Suppressor macrophage treated with lipopolysaccharide for 1 hour (primary cell): ENCODE data around the gene ATPAF2.

Source experiments
- DNase-seq, 3 donors: peaks; one replicate each; pipeline ENCODE4 v3.0.0-alpha.2; 2020 to 2022

The ATPAF2 gene

GRCh38 chr17:17983376-17983775 lies 55.6 kb downstream of the ATPAF2 start:
- DNase-seq: no peak

- no peak for DNase-seq
Observed at GRCh38 chr17:17982801-17983200, 56.2 kb downstream of the ATPAF2 start.

- no peak for DNase-seq
Observed at GRCh38 chr17:17981330-17981729, 57.6 kb downstream of the ATPAF2 start.

- DNase-seq: no peak
Observed at GRCh38 chr17:17979778-17980177, 59.2 kb downstream of the ATPAF2 start.

GRCh38 chr17:17978481-17979424 lies 60.2 kb downstream of the ATPAF2 start:
- DNase-seq: peak in 2 of 3 donors; percentile 35 to 36

- DNase-seq: no peak
Observed at GRCh38 chr17:17976931-17977570, 61.9 kb downstream of the ATPAF2 start.

GRCh38 chr17:17975436-17975835 lies 63.5 kb downstream of the ATPAF2 start:
- peak; percentile 81 to 89 (median 86) for DNase-seq

GRCh38 chr17:17972952-17973254 lies 66.1 kb downstream of the ATPAF2 start:
- DNase-seq: no peak

- peak; percentile 100 for DNase-seq
Observed at GRCh38 chr17:17972126-17972951, 66.6 kb downstream of the ATPAF2 start, which contains the start of the genes DRC3 and TOM1L2. Gene DRC3, plus strand, starts transcription at chr17:17972862. Its CDS starts 4,737 bp downstream, at chr17:17977599. Gene TOM1L2, minus strand, starts transcription at chr17:17972400. Its CDS starts 87 bp downstream, at chr17:17972313.

GRCh38 chr17:17971431-17972125 lies 67.4 kb downstream of the ATPAF2 start:
- DNase-seq: peak in 1 of 3 donors; percentile 25

GRCh38 chr17:17970699-17971430 lies 68.1 kb downstream of the ATPAF2 start:
- DNase-seq: no peak
